Measurements from ENCODE around the gene DRAM1.

- no peak for TF ChIP-seq EP300 (IDR thresholded peaks at IDR 0.05)
- no peak for TF ChIP-seq POLR2A (IDR thresholded peaks at IDR 0.05; ENCODE audit: low read depth)
- TF ChIP-seq POLR2AphosphoS5 (IDR thresholded peaks at IDR 0.05): no peak
Observed at GRCh38 chr12:101966496-101966895, 89.1 kb downstream of the DRAM1 start.
